Activated B cell treated with CpG ODN at 0.5 μM for 24 hours (primary cell): Measurements from ENCODE around the gene IFNG-AS1. TPM values are rescaled to one million over a fixed set of nuclear protein-coding genes. Genes with fewer than 3 reads are reported as not detected.
A peak's percentile ranks its signal among the peaks of the same experiment; 100 is the strongest.

Experiments
- ATAC-seq: fragments of 200-7000 bp; cut with Tn5 transposase; one replicate; pipeline ENCODE4 v1.10.0; 2021; ENCODE audit warnings: low read depth, mild to moderate bottlenecking, moderate library complexity
- CTCF ChIA-PET: fragments of 350-600 bp; sonication (Branson Sonifier 250); formaldehyde crosslinking; loops from one replicate; lab custom pipeline; 2021; ENCODE audit warnings: antibody characterized with exemption; lab: Charles Lee
- POLR2A ChIA-PET: fragments of 350-600 bp; sonication (Branson Sonifier 250); formaldehyde crosslinking; loops from one replicate; lab custom pipeline; 2021; ENCODE audit warnings: antibody characterized with exemption; lab: Charles Lee
- DNase-seq: peaks from one replicate; pipeline ENCODE4 v3.0.0; 2022
- H3K27ac Mint-ChIP-seq: one replicate; pipeline ENCODE4 v1.8.0; 2020; ENCODE audit warnings: mixed read lengths
- H3K27me3 Mint-ChIP-seq: one replicate; pipeline ENCODE4 v1.8.0; 2021; ENCODE audit warnings: mixed read lengths
- H3K36me3 Mint-ChIP-seq: one replicate; pipeline ENCODE4 v1.8.0; 2021; ENCODE audit warnings: low read depth, mixed read lengths
- H3K4me1 Mint-ChIP-seq: one replicate; pipeline ENCODE4 v1.8.0; 2021; ENCODE audit warnings: mixed read lengths
- H3K4me3 Mint-ChIP-seq: one replicate; pipeline ENCODE4 v1.8.0; 2020; ENCODE audit warnings: mild to moderate bottlenecking, mixed read lengths
- H3K9me3 Mint-ChIP-seq: one replicate; pipeline ENCODE4 v1.8.0; 2020; ENCODE audit warnings: mixed read lengths
- CTCF ChIP-seq: fragments of 200-600 bp; IDR thresholded peaks from one replicate; pipeline ENCODE4 v1.8.0; 2022; ENCODE audit warnings: antibody characterized with exemption, mild to moderate bottlenecking
- intact Hi-C: fragments of 100-400 bp; cut with micrococcal nuclease; formaldehyde crosslinking; loops from one replicate; pipeline ENCODE4 v1.15.1; 2024
- total RNA-seq: library from RNA; stranded (reverse); gene quantifications from 2 replicates; pipeline ENCODE4 v1.2.3, GENCODE V29; 2022

IFNG-AS1 gene
- total RNA-seq, 1 donor from 2014 or later: 3.2 TPM

DNA sequence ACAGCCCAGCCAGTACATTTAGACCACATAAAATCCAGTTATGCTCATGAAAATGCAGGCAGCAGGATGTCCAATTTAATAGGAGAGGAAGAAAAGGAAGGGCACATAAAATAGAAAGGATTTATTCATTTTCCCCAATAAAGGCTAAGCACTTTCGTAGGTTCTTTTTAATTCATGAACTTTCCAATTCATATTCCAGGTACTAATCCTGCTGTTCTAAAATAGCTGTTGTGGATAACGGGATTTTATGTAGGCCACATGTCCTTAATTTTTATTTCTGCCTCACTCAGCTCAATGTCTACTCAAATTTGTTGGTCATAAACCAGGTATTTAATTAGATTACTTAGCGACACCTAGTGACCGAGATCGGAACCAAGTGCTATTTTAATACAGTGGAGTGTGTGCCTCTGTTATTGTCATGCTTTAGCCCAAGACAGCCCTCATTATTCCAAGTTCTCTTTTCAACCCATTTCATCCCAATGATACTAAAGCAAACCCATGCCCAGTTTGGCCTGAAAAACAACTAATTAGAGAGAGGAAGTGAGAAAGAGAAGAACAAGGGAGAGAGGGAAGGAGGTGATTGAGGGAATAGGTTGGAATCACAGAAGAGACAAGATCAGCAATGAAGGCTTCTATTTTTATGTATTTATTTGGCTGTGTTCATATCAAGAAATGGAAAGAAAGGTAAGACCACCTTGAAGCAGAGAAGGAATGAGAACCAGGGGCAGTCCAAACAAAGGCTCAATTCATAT, 45.9 kb upstream of the IFNG-AS1 start:
- CTCF ChIA-PET: interaction anchor here (0.6 to 7.0 kb wide), 26 partner anchors 8 to 917 kb away, joined by 3 to 219 read pairs (median 4); partner anchors contain the start of gene DYRK2
- intact Hi-C loops: loop anchor here (1.0 to 5.0 kb wide), 6 partner anchors 186 to 782 kb away; no protein-coding TSS in a partner anchor
- DNase-seq: no peak
- Mint-ChIP-seq H3K27me3 (peaks cover 4% of the 10 kb centered on the region), H3K4me3 (no peak overlapping the region), H3K36me3 (no peaks in the 10 kb centered on the region), H3K4me1 (peaks cover 2% of the 10 kb centered on the region), H3K9me3 (no peaks in the 10 kb centered on the region), H3K27ac (no peak overlapping the region)
- peak; percentile 67 for ATAC-seq
- POLR2A ChIA-PET: interaction anchor here (0.7 to 0.8 kb wide), 2 partner anchors 295 to 587 kb away, joined by 4 to 13 read pairs; partner anchors contain the start of gene DYRK2
- no peak for TF ChIP-seq CTCF

DNA sequence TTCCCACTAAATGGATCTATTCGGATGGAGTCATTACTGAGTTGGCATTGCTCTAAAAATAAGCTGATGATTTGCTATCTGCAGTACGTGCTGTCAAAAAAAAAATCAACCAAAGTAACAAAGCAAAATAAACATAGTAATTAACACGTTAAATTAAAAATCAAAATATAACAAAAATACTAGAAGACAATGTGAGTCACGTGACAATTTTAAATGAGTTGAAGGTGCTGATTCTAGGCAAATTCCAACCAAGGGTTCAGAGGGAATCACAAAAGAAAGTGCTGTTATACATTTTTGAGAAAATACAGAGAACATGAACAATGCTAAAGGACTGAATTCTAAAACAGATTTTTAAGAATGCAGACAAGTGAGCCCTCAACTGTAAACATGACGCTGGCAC, 45.2 kb upstream of the IFNG-AS1 start:
- no peak overlapping the region for H3K27ac Mint-ChIP-seq
- ATAC-seq: no peak
- peaks cover 2% of the 10 kb centered on the region for H3K4me1 Mint-ChIP-seq
- H3K36me3 Mint-ChIP-seq: no peaks in the 10 kb centered on the region
- intact Hi-C loops: loop anchor here (5.0 kb wide), 2 partner anchors 187 to 462 kb away; no protein-coding TSS in a partner anchor
- CTCF ChIA-PET: interaction anchor here (1.6 to 7.0 kb wide), 2 partner anchors 9 to 589 kb away, joined by 5 to 219 read pairs; no protein-coding TSS in a partner anchor
- POLR2A ChIA-PET: no interaction called here
- no peak for TF ChIP-seq CTCF
- no peak for DNase-seq
- no peaks in the 10 kb centered on the region for H3K9me3 Mint-ChIP-seq
- no peak overlapping the region for H3K4me3 Mint-ChIP-seq
- peaks cover 3% of the 10 kb centered on the region for H3K27me3 Mint-ChIP-seq

DNA sequence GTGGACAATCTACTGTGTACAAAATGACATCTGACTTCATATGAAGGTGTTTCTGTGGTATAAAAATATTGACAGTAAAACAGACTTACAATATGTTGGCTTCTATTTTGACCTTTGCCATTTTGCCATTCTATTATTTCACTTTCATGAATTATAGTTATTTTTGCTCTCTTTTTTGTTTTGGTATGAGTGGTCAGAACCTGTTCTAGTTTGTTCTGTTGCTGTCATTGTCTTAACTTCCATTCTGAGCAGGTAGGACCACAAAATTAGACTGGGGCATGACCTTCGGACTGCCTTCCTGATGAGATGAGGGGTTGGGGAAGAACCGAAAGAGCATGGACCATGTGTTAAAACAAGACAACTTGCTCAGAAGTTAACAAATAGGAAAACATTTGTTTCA, 36.5 kb upstream of the IFNG-AS1 start:
- Mint-ChIP-seq H3K9me3 (no peaks in the 10 kb centered on the region), H3K4me3 (no peak overlapping the region), H3K4me1 (no peaks in the 10 kb centered on the region), H3K27ac (no peak overlapping the region), H3K27me3 (no peaks in the 10 kb centered on the region), H3K36me3 (no peaks in the 10 kb centered on the region)
- CTCF ChIA-PET: interaction anchor here (1.3 kb wide), 1 partner anchor 599 kb away, joined by 3 read pairs; no protein-coding TSS in a partner anchor
- POLR2A ChIA-PET: no interaction called here
- no peak for DNase-seq
- ATAC-seq: no peak
- intact Hi-C loops: no loop called here
- TF ChIP-seq CTCF: no peak

GRCh38 chr12:67957383-67957782, 31.9 kb upstream of the IFNG-AS1 start:
- H3K4me1 Mint-ChIP-seq: no peaks in the 10 kb centered on the region
- ChIA-PET POLR2A (no interaction called here), CTCF (no interaction called here)
- peaks cover 5% of the 10 kb centered on the region for H3K9me3 Mint-ChIP-seq
- DNase-seq (no peak), ATAC-seq (no peak)
- intact Hi-C loops: no loop called here
- TF ChIP-seq CTCF: no peak
- no peaks in the 10 kb centered on the region for H3K36me3 Mint-ChIP-seq
- H3K4me3 Mint-ChIP-seq: no peak overlapping the region
- H3K27ac Mint-ChIP-seq: no peak overlapping the region
- H3K27me3 Mint-ChIP-seq: no peaks in the 10 kb centered on the region

DNA sequence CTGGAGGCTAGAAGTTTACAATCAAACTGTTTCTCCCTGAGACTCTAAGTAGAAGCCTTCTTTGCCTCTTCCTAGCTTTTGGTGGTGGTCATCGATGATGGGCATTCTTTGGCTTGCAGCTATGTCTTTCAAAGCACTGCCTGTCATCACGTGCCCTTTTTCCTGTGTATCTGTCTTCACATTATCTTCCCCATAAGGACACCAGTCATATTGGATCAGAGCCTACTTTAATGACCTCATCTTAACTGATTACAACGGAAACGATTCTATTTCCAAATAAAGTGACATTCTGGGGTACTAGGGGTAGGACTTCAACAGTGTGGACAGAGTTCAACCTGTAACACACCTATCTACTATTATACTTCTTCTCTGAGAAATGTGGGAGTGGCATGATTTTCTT, 31.1 kb upstream of the IFNG-AS1 start:
- DNase-seq (no peak), ATAC-seq (no peak)
- TF ChIP-seq CTCF: no peak
- intact Hi-C loops: no loop called here
- Mint-ChIP-seq H3K4me1 (no peaks in the 10 kb centered on the region), H3K4me3 (no peak overlapping the region), H3K27ac (no peak overlapping the region), H3K27me3 (no peaks in the 10 kb centered on the region), H3K9me3 (peaks cover 5% of the 10 kb centered on the region), H3K36me3 (no peaks in the 10 kb centered on the region)
- ChIA-PET POLR2A (interaction anchor here (0.6 kb wide), 1 partner anchor 45 kb away, joined by 3 read pairs; no protein-coding TSS in a partner anchor), CTCF (interaction anchor here (0.9 kb wide), 1 partner anchor 15 kb away, joined by 3 read pairs; no protein-coding TSS in a partner anchor)
